HepG2 (cell line): ENCODE measurements around the gene GAL3ST2. TPM values are rescaled to one million over a fixed set of nuclear protein-coding genes. Genes with fewer than 3 reads are reported as not detected.

Experiments used
- ADNP ChIP-seq: sonication (generic); formaldehyde crosslinking; IDR thresholded peaks from 2 replicates; pipeline ENCODE4 v1.4.0; 2020; ENCODE audit warnings: missing genetic modification reagents
- CHCHD3 ChIP-seq: sonication (generic); formaldehyde crosslinking; IDR thresholded peaks from 2 replicates; pipeline ENCODE4 v1.8.0; 2022; ENCODE audit warnings: mild to moderate bottlenecking, missing genetic modification reagents, moderate library complexity
- KLF13 ChIP-seq: sonication (generic); formaldehyde crosslinking; IDR thresholded peaks from 2 replicates; pipeline ENCODE4 v1.4.0; 2020; ENCODE audit warnings: mild to moderate bottlenecking, missing genetic modification reagents
- MATR3 ChIP-seq: sonication (generic); formaldehyde crosslinking; IDR thresholded peaks from 2 replicates; pipeline ENCODE4 v1.4.0; 2020; ENCODE audit warnings: missing genetic modification reagents
- MTA1 ChIP-seq: sonication (generic); formaldehyde crosslinking; IDR thresholded peaks from 2 replicates; pipeline ENCODE4 v1.4.0; 2020; ENCODE audit warnings: missing genetic modification reagents, mild to moderate bottlenecking, borderline replicate concordance
- NRL ChIP-seq: sonication (generic); formaldehyde crosslinking; IDR thresholded peaks from 2 replicates; pipeline ENCODE4 v1.5.0; 2020; ENCODE audit warnings: missing genetic modification reagents, mild to moderate bottlenecking, moderate library complexity, borderline replicate concordance
- PAX8 ChIP-seq: sonication (generic); formaldehyde crosslinking; IDR thresholded peaks from 2 replicates; pipeline ENCODE4 v1.8.0; 2022; ENCODE audit warnings: mild to moderate bottlenecking, missing genetic modification reagents, borderline replicate concordance
- RARA ChIP-seq: IDR thresholded peaks from 2 replicates; pipeline ENCODE4 v1.6.1; 2016; ENCODE audit warnings: missing genetic modification reagents, missing compliant biosample characterization
- RBM39 ChIP-seq: fragments of 200-400 bp; formaldehyde crosslinking; IDR thresholded peaks from one replicate; pipeline ENCODE4 v1.6.1; 2018; ENCODE audit warnings: antibody characterized with exemption, mild to moderate bottlenecking, low read depth, low read length; ENCODE audit not compliant: poor library complexity, severe bottlenecking
- REL ChIP-seq: sonication (generic); formaldehyde crosslinking; conservative IDR thresholded peaks from 2 replicates; pipeline ENCODE4 v1.8.0; 2022; ENCODE audit warnings: mild to moderate bottlenecking, missing genetic modification reagents, moderate library complexity
- RFX3 ChIP-seq: IDR thresholded peaks from 2 replicates; pipeline ENCODE4 v1.6.1; 2016; ENCODE audit warnings: missing biosample characterization, missing genetic modification reagents
- SRF ChIP-seq: IDR thresholded peaks from 2 replicates; pipeline ENCODE4 v1.6.1; 2011; ENCODE audit warnings: mild to moderate bottlenecking, low read depth, low read length, moderate library complexity
- ZBTB14 ChIP-seq: sonication (generic); formaldehyde crosslinking; IDR thresholded peaks from 2 replicates; pipeline ENCODE4 v1.4.0; 2020; ENCODE audit warnings: missing genetic modification reagents
- ZBTB7A ChIP-seq: sonication (generic); formaldehyde crosslinking; IDR thresholded peaks from 2 replicates; pipeline ENCODE4 v1.8.0; 2022; ENCODE audit warnings: mild to moderate bottlenecking, missing genetic modification reagents
- ZFP36L2 ChIP-seq: sonication (generic); formaldehyde crosslinking; IDR thresholded peaks from 2 replicates; pipeline ENCODE4 v1.4.0; 2020; ENCODE audit warnings: missing genetic modification reagents
- ZFP37 ChIP-seq: sonication (generic); formaldehyde crosslinking; IDR thresholded peaks from 2 replicates; pipeline ENCODE4 v1.4.0; 2020; ENCODE audit warnings: missing genetic modification reagents, borderline replicate concordance
- ZNF101 ChIP-seq: sonication (generic); formaldehyde crosslinking; IDR thresholded peaks from 2 replicates; pipeline ENCODE4 v1.4.0; 2020; ENCODE audit warnings: mild to moderate bottlenecking, low read depth, missing genetic modification reagents, borderline replicate concordance
- ZNF326 ChIP-seq: sonication (generic); formaldehyde crosslinking; IDR thresholded peaks from 2 replicates; pipeline ENCODE4 v1.4.0; 2020; ENCODE audit warnings: missing genetic modification reagents, borderline replicate concordance
- ZNF337 ChIP-seq: sonication (generic); formaldehyde crosslinking; IDR thresholded peaks from 2 replicates; pipeline ENCODE4 v1.5.1; 2020; ENCODE audit warnings: missing genetic modification reagents, low read depth, mild to moderate bottlenecking, borderline replicate concordance
- ZNF615 ChIP-seq: sonication (generic); formaldehyde crosslinking; IDR thresholded peaks from 2 replicates; pipeline ENCODE4 v1.5.0; 2020; ENCODE audit warnings: mild to moderate bottlenecking, missing genetic modification reagents, borderline replicate concordance
- ZNF678 ChIP-seq: sonication (generic); formaldehyde crosslinking; IDR thresholded peaks from 2 replicates; pipeline ENCODE4 v1.4.0; 2020; ENCODE audit warnings: mild to moderate bottlenecking, missing genetic modification reagents
- ZNF703 ChIP-seq: sonication (generic); formaldehyde crosslinking; IDR thresholded peaks from 2 replicates; pipeline ENCODE4 v1.5.1; 2020; ENCODE audit warnings: missing genetic modification reagents, mild to moderate bottlenecking, moderate library complexity, borderline replicate concordance
- ZNF792 ChIP-seq: IDR thresholded peaks from 2 replicates; pipeline ENCODE4 v1.6.1; 2016
- polyA plus RNA-seq, 8 experiments: library from polyadenylated mRNA; depleted of rRNA in 3 of 8; stranded (reverse) in 7 of 8; unstranded in 1 of 8; fragments of >200 nt; fragmentation: Illumina TruSeq in 4 of 8; extraction: Trizol in 4 of 8; gene quantifications; 2 replicates each; pipeline versions ENCODE4 v1.2.1 to v1.2.3, GENCODE V29; 2011 to 2016; ENCODE audit warnings: low read depth in 4 of 8, missing spikeins in 1 of 8, mixed read lengths in 1 of 8; ENCODE audit not compliant: insufficient read depth in 1 of 8
- total RNA-seq, 5 experiments: library from RNA; depleted of rRNA; stranded (reverse); fragments of >200 nt; fragmentation: Illumina TruSeq; extraction: Trizol; gene quantifications; 2 replicates each; pipeline ENCODE4 v1.2.3, GENCODE V29; 2016; ENCODE audit warnings: low read depth in 1 of 5
- TF ChIP-seq, protein P1 (sequence below): sonication (generic); formaldehyde crosslinking; IDR thresholded peaks from 2 replicates; pipeline ENCODE4 v1.5.0; 2020; ENCODE audit warnings: missing genetic modification reagents
- TF ChIP-seq, protein P2 (sequence below): conservative IDR thresholded peaks from 2 replicates; pipeline ENCODE4 v1.6.1; 2018; ENCODE audit warnings: missing genetic modification reagents
- TF ChIP-seq, protein P3 (sequence below): sonication (generic); formaldehyde crosslinking; IDR thresholded peaks from 2 replicates; pipeline ENCODE4 v1.4.0; 2020; ENCODE audit warnings: missing genetic modification reagents, borderline replicate concordance

GAL3ST2 gene
- total and polyA plus RNA-seq, 2 of the 13 experiments (the other 11 are each of a cell fraction or from before 2014, with no cell fraction given) = 0.17 to 0.20 TPM

DNA sequence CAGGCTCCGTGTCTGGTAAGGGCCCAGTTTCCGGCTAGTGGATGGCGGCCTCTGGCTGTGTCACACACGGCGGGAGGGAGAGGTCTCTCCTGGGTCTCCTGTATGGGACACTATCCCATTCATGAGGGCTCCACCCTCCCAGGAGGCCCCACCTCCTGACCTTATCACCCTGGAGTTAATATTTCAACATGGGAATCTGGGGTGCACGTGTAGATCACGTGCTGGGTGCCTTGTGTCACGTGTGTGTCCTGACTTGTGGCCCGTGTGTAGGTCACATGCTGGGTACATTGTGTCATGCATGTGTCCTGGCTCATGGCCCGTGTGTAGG, 42.3 kb downstream of the GAL3ST2 start (continued):
- TF ChIP-seq RBM39 (no peak), ZBTB14 (CRISPR knock-in tag) (no peak), KLF13 (CRISPR knock-in tag) (no peak; the same call in 1 of the 2 replicates), ADNP (CRISPR knock-in tag) (no peak), SRF (peak; percentile 40; the same call in 1 of the 2 replicates), ZNF326 (CRISPR knock-in tag) (peak; percentile 93; the same call in 1 of the 2 replicates), PAX8 (CRISPR knock-in tag) (no peak), ZNF615 (no peak), ZNF101 (CRISPR knock-in tag) (0 out of 2 replicates have a peak, but pooled peaks have one; percentile 77), NRL (peak; percentile 50; the same call in 1 of the 2 replicates), ZNF337 (CRISPR knock-in tag) (no peak), ZFP37 (CRISPR knock-in tag) (peak; percentile 71; the same call in 1 of the 2 replicates), ZNF703 (CRISPR knock-in tag) (peak; percentile 91; the same call in 1 of the 2 replicates), MTA1 (peak; percentile 79), CHCHD3 (peak; percentile 52; the same call in 1 of the 2 replicates), ZNF792 (peak; percentile 86; the same call in 1 of the 2 replicates), REL (peak; percentile 41; the same call in 1 of the 2 replicates), ZNF678 (CRISPR knock-in tag) (peak; percentile 61; the same call in 1 of the 2 replicates), RFX3 (CRISPR knock-in tag) (peak; percentile 13; the same call in 1 of the 2 replicates), ZFP36L2 (CRISPR knock-in tag) (no peak), MATR3 (CRISPR knock-in tag) (no peak), RARA (CRISPR knock-in tag) (peak; percentile 98), ZBTB7A (CRISPR knock-in tag) (peak; percentile 88; the same call in 1 of the 2 replicates)
- TF ChIP-seq, protein P1, sequence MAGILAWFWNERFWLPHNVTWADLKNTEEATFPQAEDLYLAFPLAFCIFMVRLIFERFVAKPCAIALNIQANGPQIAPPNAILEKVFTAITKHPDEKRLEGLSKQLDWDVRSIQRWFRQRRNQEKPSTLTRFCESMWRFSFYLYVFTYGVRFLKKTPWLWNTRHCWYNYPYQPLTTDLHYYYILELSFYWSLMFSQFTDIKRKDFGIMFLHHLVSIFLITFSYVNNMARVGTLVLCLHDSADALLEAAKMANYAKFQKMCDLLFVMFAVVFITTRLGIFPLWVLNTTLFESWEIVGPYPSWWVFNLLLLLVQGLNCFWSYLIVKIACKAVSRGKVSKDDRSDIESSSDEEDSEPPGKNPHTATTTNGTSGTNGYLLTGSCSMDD (CRISPR knock-in tag) = no peak
- TF ChIP-seq, protein P2, sequence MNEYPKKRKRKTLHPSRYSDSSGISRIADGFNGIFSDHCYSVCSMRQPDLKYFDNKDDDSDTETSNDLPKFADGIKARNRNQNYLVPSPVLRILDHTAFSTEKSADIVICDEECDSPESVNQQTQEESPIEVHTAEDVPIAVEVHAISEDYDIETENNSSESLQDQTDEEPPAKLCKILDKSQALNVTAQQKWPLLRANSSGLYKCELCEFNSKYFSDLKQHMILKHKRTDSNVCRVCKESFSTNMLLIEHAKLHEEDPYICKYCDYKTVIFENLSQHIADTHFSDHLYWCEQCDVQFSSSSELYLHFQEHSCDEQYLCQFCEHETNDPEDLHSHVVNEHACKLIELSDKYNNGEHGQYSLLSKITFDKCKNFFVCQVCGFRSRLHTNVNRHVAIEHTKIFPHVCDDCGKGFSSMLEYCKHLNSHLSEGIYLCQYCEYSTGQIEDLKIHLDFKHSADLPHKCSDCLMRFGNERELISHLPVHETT (CRISPR knock-in tag) = peak; percentile 56; the same call in 1 of the 2 replicates
- TF ChIP-seq, protein P3, sequence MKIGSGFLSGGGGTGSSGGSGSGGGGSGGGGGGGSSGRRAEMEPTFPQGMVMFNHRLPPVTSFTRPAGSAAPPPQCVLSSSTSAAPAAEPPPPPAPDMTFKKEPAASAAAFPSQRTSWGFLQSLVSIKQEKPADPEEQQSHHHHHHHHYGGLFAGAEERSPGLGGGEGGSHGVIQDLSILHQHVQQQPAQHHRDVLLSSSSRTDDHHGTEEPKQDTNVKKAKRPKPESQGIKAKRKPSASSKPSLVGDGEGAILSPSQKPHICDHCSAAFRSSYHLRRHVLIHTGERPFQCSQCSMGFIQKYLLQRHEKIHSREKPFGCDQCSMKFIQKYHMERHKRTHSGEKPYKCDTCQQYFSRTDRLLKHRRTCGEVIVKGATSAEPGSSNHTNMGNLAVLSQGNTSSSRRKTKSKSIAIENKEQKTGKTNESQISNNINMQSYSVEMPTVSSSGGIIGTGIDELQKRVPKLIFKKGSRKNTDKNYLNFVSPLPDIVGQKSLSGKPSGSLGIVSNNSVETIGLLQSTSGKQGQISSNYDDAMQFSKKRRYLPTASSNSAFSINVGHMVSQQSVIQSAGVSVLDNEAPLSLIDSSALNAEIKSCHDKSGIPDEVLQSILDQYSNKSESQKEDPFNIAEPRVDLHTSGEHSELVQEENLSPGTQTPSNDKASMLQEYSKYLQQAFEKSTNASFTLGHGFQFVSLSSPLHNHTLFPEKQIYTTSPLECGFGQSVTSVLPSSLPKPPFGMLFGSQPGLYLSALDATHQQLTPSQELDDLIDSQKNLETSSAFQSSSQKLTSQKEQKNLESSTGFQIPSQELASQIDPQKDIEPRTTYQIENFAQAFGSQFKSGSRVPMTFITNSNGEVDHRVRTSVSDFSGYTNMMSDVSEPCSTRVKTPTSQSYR (CRISPR knock-in tag) = peak; percentile 73; the same call in 1 of the 2 replicates
